ENCODE data around the gene KRT32.

DNA sequence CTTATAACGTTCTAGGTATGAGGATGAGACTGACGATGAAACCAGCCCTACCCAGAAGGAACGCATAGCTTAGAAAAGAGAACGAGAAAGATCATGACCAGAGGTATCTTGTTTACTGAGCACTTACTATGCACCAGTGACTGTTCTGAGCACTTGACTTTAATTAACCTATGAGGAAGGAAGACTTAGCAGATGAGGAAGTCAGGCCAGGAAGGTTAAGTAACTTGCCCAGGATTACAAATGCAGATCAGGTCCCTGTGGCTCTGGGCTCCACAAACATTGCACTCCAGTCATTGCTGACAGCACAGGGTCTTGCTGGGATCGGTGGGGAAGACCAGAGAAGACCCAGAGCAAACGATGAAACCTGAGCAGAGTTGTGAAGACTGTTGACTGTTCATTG is 31.1 kb upstream of the KRT32 start:
- TF ChIP-seq, protein P1, sequence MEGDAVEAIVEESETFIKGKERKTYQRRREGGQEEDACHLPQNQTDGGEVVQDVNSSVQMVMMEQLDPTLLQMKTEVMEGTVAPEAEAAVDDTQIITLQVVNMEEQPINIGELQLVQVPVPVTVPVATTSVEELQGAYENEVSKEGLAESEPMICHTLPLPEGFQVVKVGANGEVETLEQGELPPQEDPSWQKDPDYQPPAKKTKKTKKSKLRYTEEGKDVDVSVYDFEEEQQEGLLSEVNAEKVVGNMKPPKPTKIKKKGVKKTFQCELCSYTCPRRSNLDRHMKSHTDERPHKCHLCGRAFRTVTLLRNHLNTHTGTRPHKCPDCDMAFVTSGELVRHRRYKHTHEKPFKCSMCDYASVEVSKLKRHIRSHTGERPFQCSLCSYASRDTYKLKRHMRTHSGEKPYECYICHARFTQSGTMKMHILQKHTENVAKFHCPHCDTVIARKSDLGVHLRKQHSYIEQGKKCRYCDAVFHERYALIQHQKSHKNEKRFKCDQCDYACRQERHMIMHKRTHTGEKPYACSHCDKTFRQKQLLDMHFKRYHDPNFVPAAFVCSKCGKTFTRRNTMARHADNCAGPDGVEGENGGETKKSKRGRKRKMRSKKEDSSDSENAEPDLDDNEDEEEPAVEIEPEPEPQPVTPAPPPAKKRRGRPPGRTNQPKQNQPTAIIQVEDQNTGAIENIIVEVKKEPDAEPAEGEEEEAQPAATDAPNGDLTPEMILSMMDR (IDR thresholded peaks at IDR 0.05 in 4 of 5, conservative IDR thresholded peaks at IDR 0.05 in 1 of 5) = no peak
- no peak for TF ChIP-seq POLR2A (IDR thresholded peaks at IDR 0.05)
